ENCODE results near the gene ITGAL.
A peak's percentile ranks its signal among the peaks of the same experiment; 100 is the strongest.

Gene ITGAL

GRCh38 chr16:30557957-30558788, 85.6 kb downstream of the ITGAL start, which contains the start of gene ZNF764:
Gene ZNF764, minus strand, starts transcription at chr16:30558374. Its CDS starts 192 bp downstream, at chr16:30558182.
- peak; percentile 98 for ATAC-seq (ENCODE audit: low read depth)
- Histone ChIP-seq H3K27ac (ENCODE audit: poor library complexity, severe bottlenecking) (peak within 1 kb of the TSS; percentile 42), H3K36me3 (ENCODE audit: low read depth) (peaks cover 26% of the 10 kb centered on the region), H3K9me3 (ENCODE audit: severe bottlenecking) (no peaks in the 10 kb centered on the region), H3K27me3 (ENCODE audit: insufficient read depth, poor library complexity, severe bottlenecking) (no peaks in the 10 kb centered on the region), H3K4me3 (ENCODE audit: severe bottlenecking) (peak within 1 kb of the TSS; percentile 68), H3K4me1 (ENCODE audit: insufficient read depth, poor library complexity, severe bottlenecking) (no peaks in the 10 kb centered on the region)
- DNase-seq (ENCODE audit: low spot score), result peak; percentile 98
- TF ChIP-seq CTCF (IDR thresholded peaks at IDR 0.05; ENCODE audit: poor library complexity, severe bottlenecking), result no peak

DNA sequence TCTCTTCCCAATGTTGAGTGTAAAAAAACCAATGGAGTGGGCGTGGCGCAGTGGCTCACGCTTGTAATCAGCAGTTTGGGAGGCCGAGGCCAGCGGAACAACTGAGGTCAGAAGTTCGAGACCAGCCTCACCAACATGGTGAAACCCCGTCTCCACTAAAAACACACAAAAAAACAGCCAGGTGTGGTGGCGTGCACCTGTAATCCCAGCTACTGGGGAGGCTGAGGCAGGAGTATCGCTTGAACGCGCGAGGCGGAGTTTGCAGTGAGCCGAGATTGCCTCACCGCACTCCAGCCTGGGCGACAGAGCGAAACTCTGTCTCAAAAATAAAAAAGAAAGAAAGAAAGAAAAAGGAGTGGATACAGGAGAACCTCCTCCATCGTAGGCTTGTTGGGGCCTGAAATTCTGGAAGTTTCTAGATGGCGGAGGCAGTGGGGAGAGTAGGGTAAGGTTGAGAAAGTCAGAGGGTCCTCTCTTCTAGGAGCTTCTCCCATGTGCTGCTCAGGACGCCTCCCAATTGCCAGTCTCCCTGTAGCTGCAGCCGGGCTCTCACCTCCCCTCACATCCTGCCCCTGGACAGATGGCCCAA, 86.3 kb downstream of the ITGAL start:
- Histone ChIP-seq H3K36me3 (ENCODE audit: low read depth) (peaks cover 22% of the 10 kb centered on the region), H3K4me1 (ENCODE audit: insufficient read depth, poor library complexity, severe bottlenecking) (no peaks in the 10 kb centered on the region), H3K9me3 (ENCODE audit: severe bottlenecking) (no peaks in the 10 kb centered on the region), H3K4me3 (ENCODE audit: severe bottlenecking) (peak overlapping the region; percentile 68), H3K27me3 (ENCODE audit: insufficient read depth, poor library complexity, severe bottlenecking) (no peaks in the 10 kb centered on the region), H3K27ac (ENCODE audit: poor library complexity, severe bottlenecking) (no peak overlapping the region)
- no peak for ATAC-seq (ENCODE audit: low read depth)
- DNase-seq (ENCODE audit: low spot score), result no peak
- no peak for TF ChIP-seq CTCF (IDR thresholded peaks at IDR 0.05; ENCODE audit: poor library complexity, severe bottlenecking)

DNA sequence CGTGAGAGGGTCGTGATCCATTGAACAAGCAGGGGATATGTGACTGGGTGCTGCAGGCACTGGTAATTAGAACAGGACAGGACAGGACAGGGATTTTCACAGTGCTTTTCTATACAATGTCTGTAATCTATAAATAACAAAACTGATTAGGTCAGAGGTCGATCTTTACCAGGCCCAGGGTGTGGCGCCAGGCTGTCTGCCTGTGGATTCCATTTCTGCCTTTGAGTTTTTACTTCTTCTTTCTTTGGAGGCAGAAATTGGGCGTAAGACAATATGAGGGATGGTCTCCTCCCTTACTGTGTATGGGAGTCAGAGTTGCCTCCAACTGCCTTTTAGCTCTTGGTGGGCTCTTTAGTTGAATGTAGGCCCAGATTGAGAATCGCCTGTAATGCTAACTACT, 87.1 kb downstream of the ITGAL start:
- H3K4me1 ChIP-seq (ENCODE audit: insufficient read depth, poor library complexity, severe bottlenecking), result no peaks in the 10 kb centered on the region
- no peaks in the 10 kb centered on the region for H3K9me3 ChIP-seq (ENCODE audit: severe bottlenecking)
- no peak overlapping the region for H3K27ac ChIP-seq (ENCODE audit: poor library complexity, severe bottlenecking)
- peaks cover 15% of the 10 kb centered on the region for H3K36me3 ChIP-seq (ENCODE audit: low read depth)
- no peak for TF ChIP-seq CTCF (IDR thresholded peaks at IDR 0.05; ENCODE audit: poor library complexity, severe bottlenecking)
- no peak overlapping the region for H3K4me3 ChIP-seq (ENCODE audit: severe bottlenecking)
- no peak for DNase-seq (ENCODE audit: low spot score)
- ATAC-seq (ENCODE audit: low read depth), result no peak
- H3K27me3 ChIP-seq (ENCODE audit: insufficient read depth, poor library complexity, severe bottlenecking), result no peaks in the 10 kb centered on the region

DNA sequence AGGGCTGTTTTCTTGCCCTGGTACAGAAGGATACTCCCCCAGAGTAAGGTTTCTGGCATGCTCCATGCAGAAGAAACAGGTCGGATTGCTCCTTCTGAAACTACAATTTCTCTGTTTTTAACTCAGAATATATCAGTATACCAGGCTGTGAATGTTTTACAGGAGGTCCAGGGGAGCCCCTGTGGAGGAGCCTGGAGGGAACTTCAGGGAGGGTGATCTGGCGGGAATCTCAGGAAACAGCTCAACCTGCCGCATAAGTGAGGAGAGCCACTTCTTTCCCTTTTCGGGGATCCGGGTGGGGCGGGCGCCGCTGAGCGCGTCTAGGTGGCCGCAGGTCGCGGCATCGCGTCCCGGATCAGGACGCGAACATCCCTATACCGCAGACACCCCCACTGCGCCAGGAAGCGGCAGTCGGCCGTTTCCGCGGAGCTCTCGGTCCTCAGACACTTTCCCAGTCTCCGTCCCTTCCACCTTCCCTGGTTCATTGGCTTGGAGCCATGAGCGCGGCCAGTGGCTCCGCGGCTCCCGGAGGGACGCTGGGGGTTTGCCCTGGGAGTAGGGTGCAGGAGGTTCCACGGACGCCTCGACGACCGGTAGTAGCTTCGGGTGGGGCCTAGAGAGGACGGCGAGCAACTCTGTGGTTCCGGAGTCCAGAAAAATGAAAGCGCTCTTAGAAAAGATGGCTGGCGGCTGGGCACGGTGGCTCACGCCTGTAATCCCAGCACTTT, 88.7 kb downstream of the ITGAL start:
- DNase-seq (ENCODE audit: low spot score), result no peak
- H3K4me1 ChIP-seq (ENCODE audit: insufficient read depth, poor library complexity, severe bottlenecking), result no peaks in the 10 kb centered on the region

More for the DNA sequence above, 88.7 kb downstream of the ITGAL start:
- H3K36me3 ChIP-seq (ENCODE audit: low read depth), result peaks cover 2% of the 10 kb centered on the region; the same call in 1 of the 2 replicates
- no peaks in the 10 kb centered on the region for H3K27me3 ChIP-seq (ENCODE audit: insufficient read depth, poor library complexity, severe bottlenecking)
- ATAC-seq (ENCODE audit: low read depth), result no peak
- TF ChIP-seq CTCF (IDR thresholded peaks at IDR 0.05; ENCODE audit: poor library complexity, severe bottlenecking), result no peak
- no peaks in the 10 kb centered on the region for H3K9me3 ChIP-seq (ENCODE audit: severe bottlenecking)
- no peak overlapping the region for H3K4me3 ChIP-seq (ENCODE audit: severe bottlenecking)
- H3K27ac ChIP-seq (ENCODE audit: poor library complexity, severe bottlenecking), result no peak overlapping the region

Measured in RWPE2 (cell line).